ENCODE results near the gene NTM.

The NTM gene

DNA sequence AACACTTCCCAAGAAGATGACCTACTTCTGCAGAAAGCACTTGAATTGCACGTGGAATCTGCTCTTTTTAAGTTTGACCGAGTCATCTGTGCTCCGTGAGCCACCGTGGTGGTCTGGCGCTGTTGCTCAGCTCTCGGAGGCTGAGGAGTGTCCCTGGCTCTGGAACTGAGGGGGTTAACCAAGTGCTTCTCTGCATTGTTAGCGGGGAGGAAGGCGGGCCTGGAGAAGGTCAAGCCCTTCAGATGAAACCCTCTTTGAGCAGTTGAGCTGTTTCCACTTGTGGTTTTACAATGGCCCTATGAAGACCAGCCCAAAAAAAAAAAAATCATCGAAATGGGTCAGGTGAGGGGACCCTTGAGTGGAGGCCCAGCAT, 286.4 kb downstream of the NTM start:
- no peak for DNase-seq

DNA sequence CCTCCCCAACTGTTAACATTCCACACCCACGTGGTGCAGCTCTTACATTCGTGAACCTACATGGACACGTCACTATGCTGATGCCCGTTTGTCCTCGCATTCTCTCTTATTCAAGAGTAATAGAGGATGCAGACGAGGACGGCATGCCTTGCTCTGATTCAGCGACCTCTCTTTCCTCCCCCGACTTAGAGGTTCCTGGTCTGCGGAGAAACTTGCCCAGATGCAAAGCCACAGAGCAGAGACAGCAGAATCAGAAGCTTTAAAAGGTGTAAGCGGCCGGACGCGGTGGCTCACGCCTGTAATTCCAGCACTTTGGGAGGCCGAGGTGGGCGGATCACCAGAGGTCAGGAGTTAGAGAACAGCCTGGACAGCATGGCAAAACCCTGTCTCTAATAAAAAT, 288.0 kb downstream of the NTM start:
- no peak for DNase-seq

DNA sequence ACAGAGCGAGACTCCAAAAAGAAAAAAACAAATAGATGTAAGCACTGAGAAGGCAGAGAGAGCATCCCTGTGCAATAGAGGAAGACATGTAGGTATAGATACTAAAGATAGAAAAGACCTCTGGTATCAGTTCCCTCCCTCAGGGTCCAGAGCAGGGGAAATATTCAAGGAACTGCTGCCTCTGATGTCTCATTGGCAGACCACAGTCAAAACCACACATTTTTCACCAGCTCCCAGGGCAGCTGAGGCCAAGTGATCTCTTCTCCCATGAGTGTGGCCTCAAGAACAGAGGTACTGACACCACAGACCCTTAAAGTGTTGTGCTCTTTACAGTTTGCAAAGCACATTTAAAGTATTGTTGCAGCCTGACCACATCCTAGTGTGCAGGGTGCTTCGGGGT, 288.5 kb downstream of the NTM start:
- no peak for DNase-seq

DNA sequence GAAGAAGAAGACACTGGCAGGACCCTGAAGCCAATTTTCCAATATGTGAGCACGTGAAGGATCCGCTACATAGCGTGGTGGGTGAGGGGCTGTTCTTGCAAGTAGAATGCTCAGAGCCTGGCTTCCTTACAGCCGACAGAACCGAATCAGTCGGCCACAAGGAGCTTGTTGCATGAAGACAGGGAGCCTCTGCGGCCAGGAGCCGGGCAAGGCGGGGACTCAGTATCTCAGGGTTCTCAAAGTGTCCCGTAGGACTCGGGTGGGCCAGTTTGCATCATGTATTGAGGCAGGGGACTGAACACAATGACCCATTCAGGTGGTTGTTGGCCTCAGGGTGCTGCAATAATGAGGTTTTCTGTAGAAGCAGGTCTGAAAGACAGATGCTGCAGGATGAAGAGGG, 289.5 kb downstream of the NTM start:
- no peak for DNase-seq

GRCh38 chr11:131661132-131661531, 290.7 kb downstream of the NTM start:
- DNase-seq: no peak

- DNase-seq: no peak
Observed at GRCh38 chr11:131662317-131662972, 292.0 kb downstream of the NTM start.

DNA sequence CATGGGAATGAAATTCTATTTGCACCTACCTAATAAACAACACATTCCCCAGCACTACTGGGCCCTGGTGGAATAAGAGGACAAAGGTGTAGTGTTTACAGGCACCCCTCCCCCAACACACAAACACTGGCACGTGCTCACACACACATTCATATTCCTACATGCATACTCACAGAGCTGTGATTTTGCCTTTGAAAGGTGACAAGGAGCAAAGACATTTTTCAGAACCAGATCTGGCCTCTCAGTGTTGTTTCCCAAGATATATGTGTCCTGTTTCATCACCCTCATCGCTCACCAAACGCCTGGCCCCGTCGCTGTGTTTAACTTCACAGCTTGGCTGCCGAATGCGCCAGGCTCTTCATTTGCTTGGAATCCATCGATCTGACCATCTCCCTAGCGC, 292.6 kb downstream of the NTM start:
- no peak for DNase-seq

DNA sequence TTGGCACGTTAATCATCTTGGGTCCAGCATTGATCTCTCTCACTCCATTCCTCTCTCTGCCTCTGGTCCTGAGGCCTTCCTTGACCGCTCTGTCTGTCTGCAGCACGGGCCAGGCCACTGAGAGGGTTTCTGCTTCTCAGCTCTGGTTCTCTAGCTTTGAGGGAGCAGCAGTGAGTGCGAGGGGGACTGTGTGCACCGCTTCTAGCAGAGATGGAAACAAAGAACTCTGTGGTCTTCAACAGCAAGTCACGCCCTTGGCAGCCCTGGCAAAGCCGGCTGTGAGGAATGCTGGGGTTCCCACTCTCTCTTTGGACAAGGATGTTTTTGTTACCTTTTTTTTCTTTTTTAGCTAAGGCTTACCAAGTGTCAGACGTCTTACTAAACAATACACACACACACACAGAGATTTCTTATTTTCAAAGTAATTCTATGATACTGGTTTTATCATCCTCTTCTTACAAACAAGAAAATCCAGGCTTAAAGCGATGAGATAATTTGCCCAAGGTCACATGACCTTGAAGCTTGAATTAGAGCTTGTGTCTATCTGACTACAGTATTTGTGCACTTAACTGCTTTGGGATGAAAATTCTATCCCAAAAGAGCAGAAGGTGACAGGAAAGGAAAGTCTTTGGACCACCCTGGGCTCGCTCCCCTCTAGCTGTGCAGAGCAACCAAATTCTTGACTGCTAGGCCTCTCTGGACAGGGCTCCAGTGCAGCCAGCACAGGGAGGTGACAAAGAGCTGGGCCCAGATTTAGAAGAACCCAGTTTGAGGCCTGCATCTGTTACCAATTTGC, 293.2 kb downstream of the NTM start:
- no peak for DNase-seq

GRCh38 chr11:131664293-131664692, 293.9 kb downstream of the NTM start:
- DNase-seq: no peak

- DNase-seq: no peak
Observed at GRCh38 chr11:131664816-131665215, 294.4 kb downstream of the NTM start.

- DNase-seq: no peak
Observed at GRCh38 chr11:131665344-131665968, 295.0 kb downstream of the NTM start.

DNA sequence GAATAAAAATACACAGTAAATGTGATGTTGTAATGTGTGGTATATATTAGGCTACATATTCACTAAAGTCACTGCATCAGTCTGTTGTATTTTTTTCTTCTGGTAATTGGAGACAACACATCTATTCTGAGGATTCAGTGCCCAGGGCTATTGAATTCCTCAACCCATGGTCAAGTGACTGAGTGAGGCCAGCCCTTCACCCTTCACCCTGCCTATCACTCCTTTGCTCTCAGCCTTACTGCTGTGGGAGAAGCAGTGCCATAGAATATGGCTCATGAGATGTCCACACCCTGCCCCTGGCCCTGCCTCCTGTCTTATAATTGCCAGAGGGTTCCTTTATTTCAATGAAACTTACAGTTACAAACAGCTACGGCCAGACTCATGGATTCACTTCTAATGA, 295.6 kb downstream of the NTM start:
- DNase-seq: no peak

DNA sequence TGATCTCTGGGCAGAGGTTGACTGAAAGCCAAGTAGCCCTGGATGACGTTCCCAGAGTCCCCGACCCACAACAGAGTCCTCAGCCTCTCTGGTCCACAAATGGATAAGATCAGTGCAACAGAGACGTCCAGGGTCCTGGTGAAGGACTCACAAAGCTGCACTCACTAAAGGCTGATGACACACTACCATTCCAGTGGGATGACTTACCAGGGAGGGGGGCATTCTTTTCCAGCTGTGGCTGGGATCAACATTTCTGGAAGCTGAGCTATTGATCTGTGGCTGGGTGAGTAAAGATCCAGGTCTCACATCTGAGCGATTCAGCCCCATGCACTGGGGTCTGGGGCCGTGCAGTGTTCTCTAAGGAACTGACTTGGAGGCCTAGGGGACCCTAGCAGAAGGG, 296.2 kb downstream of the NTM start:
- no peak for DNase-seq

DNA sequence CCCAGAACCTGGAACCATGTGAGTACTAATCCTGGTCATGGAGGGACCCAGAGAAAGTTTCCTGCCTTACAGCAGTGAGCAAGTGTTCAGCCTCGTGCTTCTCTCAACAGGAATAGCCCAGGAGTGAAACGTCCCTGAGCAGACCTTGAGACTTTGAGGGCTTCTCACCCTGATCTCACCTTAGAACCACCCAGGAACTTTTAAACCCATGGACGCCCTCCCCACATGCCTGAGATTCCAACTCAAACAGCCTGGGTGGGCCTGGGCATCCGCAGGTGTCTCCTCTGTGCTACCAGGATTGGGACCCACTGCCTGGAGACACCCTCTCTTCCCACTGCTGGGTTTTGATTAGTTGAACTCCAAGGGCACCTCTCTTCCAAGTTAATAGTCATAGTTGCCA, 297.2 kb downstream of the NTM start:
- no peak for DNase-seq

DNA sequence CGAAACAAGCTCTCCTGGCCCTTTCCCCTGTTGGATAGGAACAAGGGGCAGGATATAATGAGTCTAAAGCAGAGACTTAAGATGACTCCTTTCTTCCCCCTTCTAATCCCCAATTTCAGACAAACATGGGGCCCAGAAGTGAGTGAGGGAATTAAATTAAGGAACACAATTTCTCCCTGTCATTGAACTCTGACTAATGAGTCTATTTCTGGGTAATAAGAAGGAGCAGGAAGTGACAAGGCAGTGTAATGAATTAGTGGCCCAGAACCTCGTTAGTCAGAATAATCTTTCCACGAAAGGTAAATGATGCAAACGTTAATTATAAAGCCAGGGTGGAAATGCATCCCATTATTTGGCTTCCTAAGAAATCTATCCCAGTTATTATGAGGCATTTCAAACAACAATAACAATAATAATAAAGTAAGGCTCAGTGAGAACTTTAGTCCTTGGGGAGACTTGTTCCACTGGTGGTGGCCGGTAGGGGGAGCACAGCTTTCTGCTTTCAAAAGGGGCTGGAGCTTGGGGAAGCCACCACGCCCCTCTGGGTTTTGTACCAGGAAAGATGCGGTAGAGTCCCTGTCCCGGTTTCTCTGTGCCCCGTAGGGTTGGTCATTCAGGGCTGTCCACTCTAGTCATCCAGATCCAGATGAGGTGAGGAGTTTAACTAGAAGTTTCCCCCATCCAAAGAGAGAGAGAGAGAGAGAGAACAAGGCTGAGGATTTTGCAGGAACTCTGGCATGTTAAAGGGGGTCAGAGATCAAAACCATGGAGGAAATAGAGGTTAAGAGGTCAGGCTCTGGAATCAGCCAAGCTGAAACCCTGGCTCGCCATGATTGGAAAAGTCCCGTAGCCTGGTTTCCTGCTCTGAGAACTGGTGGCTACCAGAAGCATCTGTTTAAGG, 298.3 kb downstream of the NTM start:
- DNase-seq: peak; percentile 22

DNA sequence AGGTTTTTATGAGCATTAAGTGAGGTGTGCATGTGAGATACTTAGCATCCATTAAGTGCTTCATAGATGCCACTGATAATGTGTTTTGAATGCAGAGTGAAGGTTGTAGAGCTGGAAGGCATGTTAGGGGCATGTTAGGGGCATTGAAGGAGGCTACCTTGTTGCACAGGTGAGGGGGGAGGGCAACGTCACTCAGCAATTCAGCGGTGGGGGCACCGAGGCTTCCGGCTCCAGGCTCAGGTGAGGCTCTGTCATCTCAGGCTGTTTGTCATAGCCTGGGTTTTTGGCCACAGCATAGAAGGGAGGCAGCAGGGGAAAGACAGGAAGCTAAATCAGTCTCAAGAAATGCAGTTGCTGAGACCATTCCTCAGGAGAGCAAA, 299.0 kb downstream of the NTM start:
- no peak for DNase-seq

GRCh38 chr11:131670876-131671275, 300.5 kb downstream of the NTM start:
- no peak for DNase-seq

- DNase-seq: no peak
Observed at GRCh38 chr11:131671320-131671719, 300.9 kb downstream of the NTM start.

GRCh38 chr11:131671734-131672133, 301.3 kb downstream of the NTM start:
- no peak for DNase-seq

GRCh38 chr11:131672191-131672590, 301.8 kb downstream of the NTM start:
- DNase-seq: no peak

DNA sequence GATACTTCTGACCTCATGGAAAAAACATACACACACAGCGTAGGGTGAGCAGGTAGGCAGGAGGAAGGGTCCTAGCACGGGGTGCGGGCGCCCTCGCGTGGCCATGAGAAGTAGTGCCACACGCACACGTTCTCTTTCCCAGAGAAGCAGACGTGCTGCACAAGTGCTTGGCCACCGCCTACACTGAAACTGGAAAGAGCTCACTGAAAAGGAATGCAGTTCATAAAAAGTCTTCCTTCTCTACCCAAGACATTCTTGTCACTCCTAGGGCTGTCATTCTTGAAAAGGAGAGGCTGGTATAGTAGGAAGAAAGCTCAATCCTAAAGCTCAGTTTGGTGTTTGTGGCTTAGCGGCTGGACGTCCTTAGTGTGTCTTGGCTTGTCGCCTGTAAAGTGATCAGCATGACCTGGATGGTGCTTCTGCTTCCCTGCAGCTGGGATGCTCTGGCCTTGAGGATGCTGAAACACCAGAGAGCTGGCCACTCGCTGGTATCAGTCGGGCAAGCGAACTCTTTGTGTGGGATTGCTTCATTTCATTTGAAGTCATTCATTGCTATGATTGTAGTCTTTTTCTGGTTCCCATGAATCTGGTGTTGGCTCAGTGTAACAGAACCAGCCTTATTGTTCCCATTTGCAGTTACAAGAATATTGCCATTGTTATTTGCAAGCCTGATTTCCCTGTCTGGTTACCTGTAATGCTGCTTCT, 303.8 kb downstream of the NTM start:
- peak; percentile 29 for DNase-seq

- no peak for DNase-seq
Observed at GRCh38 chr11:131675121-131675888, 304.9 kb downstream of the NTM start.

Measured in CD4-positive, alpha-beta T cell treated with Interleukin-10 for 1 hour (primary cell).